Chondrocyte (in vitro differentiated cells): ENCODE measurements around the gene NPR3. TPM values are rescaled to one million over a fixed set of nuclear protein-coding genes. Genes with fewer than 3 reads are reported as not detected.

Experiments used
- DNase-seq: peaks from one replicate; pipeline ENCODE4 v3.0.0; 2021; ENCODE audit warnings: mixed read lengths, low spot score
- H3K27ac Mint-ChIP-seq: one replicate; pipeline ENCODE4 v1.8.0; 2021; ENCODE audit warnings: mild to moderate bottlenecking, moderate library complexity, mixed read lengths; ENCODE audit not compliant: unreplicated experiment
- H3K27me3 Mint-ChIP-seq: 2 replicates; pipeline ENCODE4 v1.8.0; 2021; ENCODE audit warnings: low read depth, mixed read lengths
- H3K36me3 Mint-ChIP-seq: 2 replicates; pipeline ENCODE4 v1.8.0; 2021; ENCODE audit warnings: low read depth, mixed read lengths
- H3K4me1 Mint-ChIP-seq: 2 replicates; pipeline ENCODE4 v1.8.0; 2021; ENCODE audit warnings: low read depth, mild to moderate bottlenecking, mixed read lengths
- H3K4me3 Mint-ChIP-seq: one replicate; pipeline ENCODE4 v1.8.0; 2021; ENCODE audit warnings: mild to moderate bottlenecking, moderate library complexity, mixed read lengths; ENCODE audit not compliant: unreplicated experiment
- H3K9me3 Mint-ChIP-seq: 2 replicates; pipeline ENCODE4 v1.8.0; 2021; ENCODE audit warnings: low read depth, mixed read lengths
- long read RNA-seq: library from polyadenylated mRNA; stranded (forward); transcript quantifications from one replicate; pipeline ENCODE4 v2.0.0, GENCODE V29; 2021
- total RNA-seq: library from RNA; stranded (reverse); gene quantifications from 3 replicates; pipeline ENCODE4 v1.2.1, GENCODE V29; 2021
- TF ChIP-seq, protein P1 (sequence below): fragments of 200-600 bp; sonication (generic); IDR thresholded peaks from 2 replicates; pipeline ENCODE4 v1.5.0; 2021; ENCODE audit warnings: antibody characterized with exemption, mild to moderate bottlenecking, moderate library complexity

Gene NPR3, protein sequence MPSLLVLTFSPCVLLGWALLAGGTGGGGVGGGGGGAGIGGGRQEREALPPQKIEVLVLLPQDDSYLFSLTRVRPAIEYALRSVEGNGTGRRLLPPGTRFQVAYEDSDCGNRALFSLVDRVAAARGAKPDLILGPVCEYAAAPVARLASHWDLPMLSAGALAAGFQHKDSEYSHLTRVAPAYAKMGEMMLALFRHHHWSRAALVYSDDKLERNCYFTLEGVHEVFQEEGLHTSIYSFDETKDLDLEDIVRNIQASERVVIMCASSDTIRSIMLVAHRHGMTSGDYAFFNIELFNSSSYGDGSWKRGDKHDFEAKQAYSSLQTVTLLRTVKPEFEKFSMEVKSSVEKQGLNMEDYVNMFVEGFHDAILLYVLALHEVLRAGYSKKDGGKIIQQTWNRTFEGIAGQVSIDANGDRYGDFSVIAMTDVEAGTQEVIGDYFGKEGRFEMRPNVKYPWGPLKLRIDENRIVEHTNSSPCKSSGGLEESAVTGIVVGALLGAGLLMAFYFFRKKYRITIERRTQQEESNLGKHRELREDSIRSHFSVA
- 255 to 315 TPM (median 261 TPM) in 3 replicates for total RNA-seq
- long read RNA-seq, full-length matches to known transcripts, result 217 of 343 reads
- long read RNA-seq, partial matches to known transcripts, result 8 of 343 reads
- long read RNA-seq, other reads (novel, unspliced or antisense), result 118 of 343 reads

DNA sequence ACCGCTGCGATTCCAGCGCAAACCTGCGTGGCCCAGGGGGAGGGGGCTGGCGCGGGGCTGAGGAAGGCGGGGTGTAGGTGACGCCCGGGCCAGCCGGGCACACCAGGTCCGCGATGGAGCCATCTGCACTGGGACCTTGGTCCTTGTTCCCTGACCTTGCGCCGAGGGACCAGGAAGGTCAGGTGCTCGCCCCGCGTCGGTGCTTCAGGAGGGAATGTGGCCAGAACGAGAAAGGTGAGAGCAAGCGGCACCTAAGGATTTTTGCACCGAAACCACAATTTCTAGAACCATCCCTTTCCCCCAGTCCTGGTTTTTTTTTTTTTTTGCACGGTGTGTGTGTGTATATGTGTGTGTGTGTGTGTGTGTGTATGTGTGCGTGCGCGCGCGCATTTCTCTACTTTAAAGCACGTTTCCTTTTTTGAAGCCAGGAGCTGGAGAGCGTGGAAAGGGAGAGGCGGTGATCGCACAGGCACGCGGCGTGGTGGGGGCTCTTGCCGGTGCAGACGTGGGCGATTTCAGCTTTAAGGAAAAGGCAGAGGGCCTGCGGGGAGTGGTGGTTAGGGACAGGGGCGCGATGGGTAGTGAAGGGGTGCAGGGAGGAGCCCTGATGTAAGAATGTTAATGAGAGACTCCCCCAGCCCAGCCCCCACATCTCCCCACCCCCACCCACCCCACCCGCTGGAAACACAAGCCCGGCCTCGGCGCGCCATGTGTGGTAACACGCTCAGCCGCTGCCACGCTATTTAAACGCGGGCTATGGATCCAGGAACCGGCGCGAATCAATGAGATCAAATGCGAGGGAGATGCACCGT is at the start of gene NPR3:
NPR3 (plus strand) TSS at position 772 of the 812 bp plus-strand sequence. CDS start 456 bp downstream, outside the sequence.
- peaks cover 9% of the 10 kb centered on the region for H3K36me3 Mint-ChIP-seq
- H3K27ac Mint-ChIP-seq, result peak within 1 kb of the TSS; percentile 97
- peak within 1 kb of the TSS; percentile 97 for H3K4me3 Mint-ChIP-seq
- TF ChIP-seq, protein P1, sequence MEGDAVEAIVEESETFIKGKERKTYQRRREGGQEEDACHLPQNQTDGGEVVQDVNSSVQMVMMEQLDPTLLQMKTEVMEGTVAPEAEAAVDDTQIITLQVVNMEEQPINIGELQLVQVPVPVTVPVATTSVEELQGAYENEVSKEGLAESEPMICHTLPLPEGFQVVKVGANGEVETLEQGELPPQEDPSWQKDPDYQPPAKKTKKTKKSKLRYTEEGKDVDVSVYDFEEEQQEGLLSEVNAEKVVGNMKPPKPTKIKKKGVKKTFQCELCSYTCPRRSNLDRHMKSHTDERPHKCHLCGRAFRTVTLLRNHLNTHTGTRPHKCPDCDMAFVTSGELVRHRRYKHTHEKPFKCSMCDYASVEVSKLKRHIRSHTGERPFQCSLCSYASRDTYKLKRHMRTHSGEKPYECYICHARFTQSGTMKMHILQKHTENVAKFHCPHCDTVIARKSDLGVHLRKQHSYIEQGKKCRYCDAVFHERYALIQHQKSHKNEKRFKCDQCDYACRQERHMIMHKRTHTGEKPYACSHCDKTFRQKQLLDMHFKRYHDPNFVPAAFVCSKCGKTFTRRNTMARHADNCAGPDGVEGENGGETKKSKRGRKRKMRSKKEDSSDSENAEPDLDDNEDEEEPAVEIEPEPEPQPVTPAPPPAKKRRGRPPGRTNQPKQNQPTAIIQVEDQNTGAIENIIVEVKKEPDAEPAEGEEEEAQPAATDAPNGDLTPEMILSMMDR, result no peak
- DNase-seq, result no peak
- peaks cover 31% of the 10 kb centered on the region for H3K4me1 Mint-ChIP-seq
- H3K9me3 Mint-ChIP-seq, result no peaks in the 10 kb centered on the region
- H3K27me3 Mint-ChIP-seq, result no peaks in the 10 kb centered on the region

DNA sequence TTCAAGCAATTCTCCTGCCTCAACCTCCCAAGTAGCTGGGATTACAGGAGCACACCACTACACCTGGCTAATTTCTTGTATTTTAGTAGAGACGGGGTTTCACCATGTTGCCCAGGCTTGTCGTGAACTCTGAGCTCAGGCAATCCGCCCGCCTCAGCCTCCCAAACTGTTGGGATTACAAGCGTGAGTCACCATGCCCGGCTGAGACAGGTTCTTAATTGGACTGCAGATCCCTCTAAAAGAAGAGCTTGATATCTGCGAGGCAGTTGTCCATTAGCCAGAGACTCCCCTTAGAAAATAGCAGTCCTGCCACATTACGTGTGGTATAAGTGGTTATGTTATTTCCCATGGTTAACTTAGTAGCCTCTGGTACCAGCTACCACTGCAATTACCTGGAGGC is 46.6 kb upstream of the NPR3 start:
- H3K4me1 Mint-ChIP-seq, result no peaks in the 10 kb centered on the region

DNA sequence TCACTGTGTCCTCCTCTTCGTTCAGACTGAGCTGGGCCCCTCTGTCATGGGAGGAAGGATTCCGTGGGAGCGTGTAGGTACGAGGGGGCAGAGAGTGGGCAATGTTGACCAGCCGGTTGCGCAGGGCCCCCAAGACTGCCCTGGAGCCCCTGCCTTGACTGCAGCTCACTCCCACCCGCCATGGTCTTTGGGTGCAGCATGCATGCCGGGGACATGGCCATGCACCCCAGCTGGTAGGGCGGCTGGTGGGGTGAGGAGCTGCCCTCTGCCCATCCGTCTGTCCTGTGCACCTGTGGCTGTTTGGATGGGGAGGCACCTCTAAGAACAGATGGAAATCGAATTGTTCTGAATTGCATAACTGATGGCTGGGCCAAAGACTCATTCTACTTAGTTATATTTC is 42.6 kb upstream of the NPR3 start:
- H3K27ac Mint-ChIP-seq, result no peak overlapping the region
- no peaks in the 10 kb centered on the region for H3K4me1 Mint-ChIP-seq
- no peaks in the 10 kb centered on the region for H3K27me3 Mint-ChIP-seq
- TF ChIP-seq, protein P1, result no peak
- peaks cover 4% of the 10 kb centered on the region for H3K36me3 Mint-ChIP-seq
- H3K9me3 Mint-ChIP-seq, result peaks cover 25% of the 10 kb centered on the region
- no peak overlapping the region for H3K4me3 Mint-ChIP-seq
- peak; percentile 77 for DNase-seq

More for the DNA sequence above, 46.6 kb upstream of the NPR3 start:
- H3K9me3 Mint-ChIP-seq, result peaks cover 11% of the 10 kb centered on the region
- H3K27ac Mint-ChIP-seq, result no peak overlapping the region
- peaks cover 8% of the 10 kb centered on the region for H3K36me3 Mint-ChIP-seq
- no peaks in the 10 kb centered on the region for H3K27me3 Mint-ChIP-seq
- no peak overlapping the region for H3K4me3 Mint-ChIP-seq
- DNase-seq, result no peak
- TF ChIP-seq, protein P1, result no peak

DNA sequence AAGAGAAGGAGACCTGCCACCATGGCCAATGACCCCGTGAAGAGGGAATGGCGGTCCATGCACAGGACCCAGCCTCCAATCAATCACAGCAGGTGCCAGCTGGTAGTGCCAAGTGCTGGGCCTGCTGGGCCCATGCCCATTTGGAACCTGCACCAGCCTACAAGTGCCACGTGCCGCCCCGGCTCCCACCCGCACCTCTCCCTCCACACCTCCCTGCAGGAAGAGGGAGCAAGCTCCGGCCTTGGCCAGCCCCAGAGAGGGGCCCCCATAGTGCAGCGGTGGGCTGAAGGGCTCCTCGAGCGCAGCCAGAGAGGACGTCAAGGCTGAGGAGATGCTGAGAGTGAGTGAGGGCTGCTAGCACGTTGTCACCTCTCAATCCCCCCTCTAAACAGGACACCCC is 37.8 kb upstream of the NPR3 start:
- Mint-ChIP-seq H3K36me3 (peaks cover 4% of the 10 kb centered on the region), H3K27me3 (no peaks in the 10 kb centered on the region), H3K4me3 (no peak overlapping the region), H3K27ac (no peak overlapping the region), H3K9me3 (peaks cover 25% of the 10 kb centered on the region), H3K4me1 (peaks cover 6% of the 10 kb centered on the region)
- TF ChIP-seq, protein P1, result no peak
- DNase-seq, result peak; percentile 79

DNA sequence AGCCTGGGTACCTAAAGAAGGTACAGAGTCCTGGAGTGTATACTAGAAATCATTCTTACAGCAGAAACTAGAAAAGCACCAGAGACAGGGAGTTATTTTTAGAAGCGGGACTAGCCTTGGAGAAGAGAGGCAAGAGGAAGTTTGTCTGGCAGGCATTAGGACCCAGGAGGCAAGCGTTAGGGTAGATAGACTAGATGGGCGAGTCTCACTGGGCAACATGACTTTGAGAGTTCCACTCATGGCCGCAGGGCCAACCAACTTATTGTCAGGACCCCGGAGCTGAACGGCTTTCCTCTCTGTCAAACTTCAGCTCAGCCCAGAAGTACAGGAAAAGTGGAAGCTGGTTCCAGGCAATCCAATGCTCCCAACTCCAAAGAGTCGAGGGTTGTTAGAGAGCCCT is 34.1 kb upstream of the NPR3 start:
- H3K27me3 Mint-ChIP-seq, result no peaks in the 10 kb centered on the region
- H3K27ac Mint-ChIP-seq, result no peak overlapping the region
- peaks cover 2% of the 10 kb centered on the region for H3K36me3 Mint-ChIP-seq
- no peak for DNase-seq
- TF ChIP-seq, protein P1, result no peak
- peaks cover 6% of the 10 kb centered on the region for H3K4me1 Mint-ChIP-seq
- H3K9me3 Mint-ChIP-seq, result peaks cover 5% of the 10 kb centered on the region
- no peak overlapping the region for H3K4me3 Mint-ChIP-seq
